Measurements from ENCODE around the gene MCM9. TPM values are rescaled to one million over a fixed set of nuclear protein-coding genes. Genes with fewer than 3 reads are reported as not detected.
A peak's percentile ranks its signal among the peaks of the same experiment; 100 is the strongest.

MCM9 gene
- total RNA-seq, 1 donor from 2014 or later, result 37.0 TPM

- ATAC-seq (ENCODE audit: low read depth) (no peak), DNase-seq (no peak)
- Mint-ChIP-seq H3K36me3 (ENCODE audit: low read depth) (no peaks in the 10 kb centered on the region), H3K27ac (no peak overlapping the region), H3K9me3 (peaks cover 4% of the 10 kb centered on the region), H3K4me3 (no peak overlapping the region), H3K4me1 (peaks cover 10% of the 10 kb centered on the region), H3K27me3 (no peaks in the 10 kb centered on the region)
- no peak for TF ChIP-seq CTCF (IDR thresholded peaks at IDR 0.05)
- ChIA-PET CTCF (no interaction called here), POLR2A (no interaction called here)
- intact Hi-C loops (cut with micrococcal nuclease), result no loop called here
Measured at GRCh38 chr6:118952683-118953082, 17.7 kb upstream of the MCM9 start.

- H3K4me1 Mint-ChIP-seq, result peaks cover 9% of the 10 kb centered on the region
- peaks cover 8% of the 10 kb centered on the region for H3K36me3 Mint-ChIP-seq (ENCODE audit: low read depth)
- intact Hi-C loops (cut with micrococcal nuclease), result no loop called here
- DNase-seq (no peak), ATAC-seq (ENCODE audit: low read depth) (no peak)
- POLR2A ChIA-PET, result no interaction called here
- CTCF ChIA-PET, result no interaction called here
- H3K4me3 Mint-ChIP-seq, result no peak overlapping the region
- no peak overlapping the region for H3K27ac Mint-ChIP-seq
- H3K27me3 Mint-ChIP-seq, result no peaks in the 10 kb centered on the region
- no peak for TF ChIP-seq CTCF (IDR thresholded peaks at IDR 0.05)
- peaks cover 33% of the 10 kb centered on the region for H3K9me3 Mint-ChIP-seq
Measured at GRCh38 chr6:118945217-118945616, 10.3 kb upstream of the MCM9 start.

GRCh38 chr6:118940770-118941169 lies 5.8 kb upstream of the MCM9 start:
- no peak for TF ChIP-seq CTCF (IDR thresholded peaks at IDR 0.05)

GRCh38 chr6:118939683-118940082 lies 4.7 kb upstream of the MCM9 start:
- intact Hi-C loops (cut with micrococcal nuclease), result loop anchor here (5.0 to 10.0 kb wide), 3 partner anchors 232 to 1337 kb away; partner anchors contain the start of gene GOPC
- ATAC-seq (ENCODE audit: low read depth), result no peak
- H3K4me3 Mint-ChIP-seq, result no peak overlapping the region
- peaks cover 13% of the 10 kb centered on the region for H3K9me3 Mint-ChIP-seq
- TF ChIP-seq CTCF (IDR thresholded peaks at IDR 0.05), result no peak
- no peak for DNase-seq
- H3K36me3 Mint-ChIP-seq (ENCODE audit: low read depth), result peaks cover 7% of the 10 kb centered on the region
- peaks cover 35% of the 10 kb centered on the region for H3K4me1 Mint-ChIP-seq
- ChIA-PET POLR2A (no interaction called here), CTCF (no interaction called here)
- no peaks in the 10 kb centered on the region for H3K27me3 Mint-ChIP-seq
- no peak overlapping the region for H3K27ac Mint-ChIP-seq

More at GRCh38 chr6:118940770-118941169, 5.8 kb upstream of the MCM9 start:
- Mint-ChIP-seq H3K27ac (peak overlapping the region; percentile 56), H3K4me1 (peaks cover 27% of the 10 kb centered on the region), H3K9me3 (peaks cover 23% of the 10 kb centered on the region), H3K36me3 (ENCODE audit: low read depth) (peaks cover 8% of the 10 kb centered on the region), H3K27me3 (no peaks in the 10 kb centered on the region), H3K4me3 (no peak overlapping the region)
- ChIA-PET CTCF (no interaction called here), POLR2A (no interaction called here)
- intact Hi-C loops (cut with micrococcal nuclease), result no loop called here
- ATAC-seq (ENCODE audit: low read depth) (no peak), DNase-seq (no peak)

GRCh38 chr6:118935978-118936703 lies 1.2 kb upstream of the MCM9 start:
- H3K27ac Mint-ChIP-seq, result peak overlapping the region; percentile 86
- no peak for TF ChIP-seq CTCF (IDR thresholded peaks at IDR 0.05)
- H3K9me3 Mint-ChIP-seq, result peaks cover 2% of the 10 kb centered on the region
- peak overlapping the region; percentile 89 for H3K4me3 Mint-ChIP-seq
- H3K4me1 Mint-ChIP-seq, result peaks cover 44% of the 10 kb centered on the region
- ATAC-seq (ENCODE audit: low read depth) (no peak), DNase-seq (no peak)
- H3K27me3 Mint-ChIP-seq, result no peaks in the 10 kb centered on the region
- H3K36me3 Mint-ChIP-seq (ENCODE audit: low read depth), result peaks cover 9% of the 10 kb centered on the region
- POLR2A ChIA-PET, result interaction anchor here (2.0 kb wide), 1 partner anchor 42 kb away, joined by 24 read pairs; the partner anchor contains the start of gene ASF1A
- CTCF ChIA-PET, result no interaction called here
- intact Hi-C loops (cut with micrococcal nuclease), result loop anchor here (1.0 to 10.0 kb wide), 7 partner anchors 42 to 1334 kb away; partner anchors contain the start of genes ASF1A, CEP85L, FAM184A and GOPC
